Measurements from ENCODE around the gene TCERG1L. TPM values are rescaled to one million over a fixed set of nuclear protein-coding genes. Genes with fewer than 3 reads are reported as not detected.

TCERG1L gene
- total RNA-seq, 1 experiment from 2014 or later = 1.5 TPM

DNA sequence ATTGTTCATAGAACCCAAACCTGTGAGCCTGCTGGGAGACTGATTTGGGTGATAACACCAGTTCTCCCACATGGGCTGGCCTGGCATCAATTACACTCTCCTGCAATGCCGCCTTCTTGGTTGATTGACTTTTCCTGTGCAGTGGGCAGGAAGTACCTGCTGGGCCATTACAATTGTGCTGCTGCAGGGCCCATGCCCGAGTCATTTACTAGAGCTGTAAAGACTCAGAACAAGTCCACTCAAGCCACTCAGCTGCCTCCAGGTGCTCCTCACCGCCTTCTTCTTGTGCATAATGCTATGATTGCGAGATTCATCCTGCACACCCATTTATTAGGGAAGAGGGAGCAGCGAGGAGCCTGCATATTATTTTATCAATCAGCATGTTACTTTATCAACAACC lies 264.0 kb downstream of the TCERG1L start:
- Mint-ChIP-seq H3K9me3 (peaks cover 73% of the 10 kb centered on the region), H3K36me3 (peaks cover 68% of the 10 kb centered on the region), H3K27ac (no peak overlapping the region), H3K4me3 (no peak overlapping the region), H3K27me3 (ENCODE audit: low read depth) (peaks cover 21% of the 10 kb centered on the region), H3K4me1 (peaks cover 20% of the 10 kb centered on the region)
- ChIA-PET POLR2A (no interaction called here), CTCF (no interaction called here)
- TF ChIP-seq, protein P1, sequence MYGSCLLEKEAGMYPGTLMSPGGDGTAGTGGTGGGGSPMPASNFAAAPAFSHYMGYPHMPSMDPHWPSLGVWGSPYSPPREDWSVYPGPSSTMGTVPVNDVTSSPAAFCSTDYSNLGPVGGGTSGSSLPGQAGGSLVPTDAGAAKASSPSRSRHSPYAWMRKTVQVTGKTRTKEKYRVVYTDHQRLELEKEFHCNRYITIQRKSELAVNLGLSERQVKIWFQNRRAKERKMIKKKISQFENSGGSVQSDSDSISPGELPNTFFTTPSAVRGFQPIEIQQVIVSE (CRISPR knock-in tag; IDR thresholded peaks at IDR 0.05; ENCODE audit: borderline replicate concordance) = no peak
- TF ChIP-seq ARID4B (CRISPR knock-in tag; IDR thresholded peaks at IDR 0.05; ENCODE audit: borderline replicate concordance) (no peak), GTF2I (CRISPR knock-in tag; conservative IDR thresholded peaks at IDR 0.05) (no peak), IRF1 (CRISPR knock-in tag; IDR thresholded peaks at IDR 0.05) (no peak), ZNF671 (CRISPR knock-in tag; IDR thresholded peaks at IDR 0.05) (no peak), ZNF281 (CRISPR knock-in tag; IDR thresholded peaks at IDR 0.05) (no peak), ZNF138 (CRISPR knock-in tag; conservative IDR thresholded peaks at IDR 0.05) (no peak), MXD4 (CRISPR knock-in tag; IDR thresholded peaks at IDR 0.05; ENCODE audit: borderline replicate concordance) (no peak), TCF7 (CRISPR knock-in tag; IDR thresholded peaks at IDR 0.05; ENCODE audit: low read depth) (no peak), NR2C2 (CRISPR knock-in tag; IDR thresholded peaks at IDR 0.05) (no peak), NFATC4 (CRISPR knock-in tag; IDR thresholded peaks at IDR 0.05) (no peak), TEAD1 (CRISPR knock-in tag; IDR thresholded peaks at IDR 0.05) (no peak), NR3C1 (CRISPR knock-in tag; conservative IDR thresholded peaks at IDR 0.05; ENCODE audit: low read depth) (no peak), FOXJ3 (CRISPR knock-in tag; IDR thresholded peaks at IDR 0.05; ENCODE audit: borderline replicate concordance) (no peak), PRRX2 (CRISPR knock-in tag; IDR thresholded peaks at IDR 0.05) (no peak)
- TF ChIP-seq, protein P2, sequence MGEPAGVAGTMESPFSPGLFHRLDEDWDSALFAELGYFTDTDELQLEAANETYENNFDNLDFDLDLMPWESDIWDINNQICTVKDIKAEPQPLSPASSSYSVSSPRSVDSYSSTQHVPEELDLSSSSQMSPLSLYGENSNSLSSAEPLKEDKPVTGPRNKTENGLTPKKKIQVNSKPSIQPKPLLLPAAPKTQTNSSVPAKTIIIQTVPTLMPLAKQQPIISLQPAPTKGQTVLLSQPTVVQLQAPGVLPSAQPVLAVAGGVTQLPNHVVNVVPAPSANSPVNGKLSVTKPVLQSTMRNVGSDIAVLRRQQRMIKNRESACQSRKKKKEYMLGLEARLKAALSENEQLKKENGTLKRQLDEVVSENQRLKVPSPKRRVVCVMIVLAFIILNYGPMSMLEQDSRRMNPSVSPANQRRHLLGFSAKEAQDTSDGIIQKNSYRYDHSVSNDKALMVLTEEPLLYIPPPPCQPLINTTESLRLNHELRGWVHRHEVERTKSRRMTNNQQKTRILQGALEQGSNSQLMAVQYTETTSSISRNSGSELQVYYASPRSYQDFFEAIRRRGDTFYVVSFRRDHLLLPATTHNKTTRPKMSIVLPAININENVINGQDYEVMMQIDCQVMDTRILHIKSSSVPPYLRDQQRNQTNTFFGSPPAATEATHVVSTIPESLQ (CRISPR knock-in tag; IDR thresholded peaks at IDR 0.05) = no peak
- TF ChIP-seq, protein P3, sequence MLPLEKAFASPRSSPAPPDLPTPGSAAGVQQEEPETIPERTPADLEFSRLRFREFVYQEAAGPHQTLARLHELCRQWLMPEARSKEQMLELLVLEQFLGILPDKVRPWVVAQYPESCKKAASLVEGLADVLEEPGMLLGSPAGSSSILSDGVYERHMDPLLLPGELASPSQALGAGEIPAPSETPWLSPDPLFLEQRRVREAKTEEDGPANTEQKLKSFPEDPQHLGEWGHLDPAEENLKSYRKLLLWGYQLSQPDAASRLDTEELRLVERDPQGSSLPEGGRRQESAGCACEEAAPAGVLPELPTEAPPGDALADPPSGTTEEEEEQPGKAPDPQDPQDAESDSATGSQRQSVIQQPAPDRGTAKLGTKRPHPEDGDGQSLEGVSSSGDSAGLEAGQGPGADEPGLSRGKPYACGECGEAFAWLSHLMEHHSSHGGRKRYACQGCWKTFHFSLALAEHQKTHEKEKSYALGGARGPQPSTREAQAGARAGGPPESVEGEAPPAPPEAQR (CRISPR knock-in tag; IDR thresholded peaks at IDR 0.05) = no peak
- ATAC-seq (no peak), DNase-seq (ENCODE audit: low spot score) (no peak)

All from WTC11 (cell line).